Measurements from ENCODE around the gene CHRM4.

The CHRM4 gene

GRCh38 chr11:46370253-46370652 is 21.3 kb downstream of the CHRM4 start:
- H3K27ac ChIP-seq (replicated peaks): no peak overlapping the region
- no peak for DNase-seq (ENCODE audit: low read depth in 1 of 2, low spot score in 1 of 2)

GRCh38 chr11:46369458-46370152 is 22.0 kb downstream of the CHRM4 start:
- Histone ChIP-seq H3K27me3 (ENCODE audit: insufficient read depth, poor library complexity, severe bottlenecking) (no peaks in the 10 kb centered on the region), H3K27ac (replicated peaks) (no peak overlapping the region), H3K4me3 (replicated peaks; ENCODE audit: insufficient read depth, low read length) (no peak overlapping the region)
- DNase-seq (ENCODE audit: low read depth in 1 of 2, low spot score in 1 of 2): peak in 1 of 2 experiments; percentile 47
- TF ChIP-seq CTCF (IDR thresholded peaks at IDR 0.05; ENCODE audit: insufficient read depth, low read length) (peak; percentile 95), POLR2AphosphoS5 (IDR thresholded peaks at IDR 0.05; ENCODE audit: low read depth) (no peak; the same call in 1 of the 2 replicates)

More at GRCh38 chr11:46370253-46370652, 21.3 kb downstream of the CHRM4 start:
- no peaks in the 10 kb centered on the region for H3K27me3 ChIP-seq (ENCODE audit: insufficient read depth, poor library complexity, severe bottlenecking)
- TF ChIP-seq CTCF (IDR thresholded peaks at IDR 0.05; ENCODE audit: insufficient read depth, low read length) (no peak), SPI1 (IDR thresholded peaks at IDR 0.05; ENCODE audit: borderline replicate concordance, low read depth) (no peak), GABPA (IDR thresholded peaks at IDR 0.05; ENCODE audit: low read depth) (no peak), REST (IDR thresholded peaks at IDR 0.05; ENCODE audit: insufficient replicate concordance, low read depth) (no peak), POLR2AphosphoS5 (IDR thresholded peaks at IDR 0.05; ENCODE audit: low read depth) (no peak)
- no peak overlapping the region for H3K4me3 ChIP-seq (replicated peaks; ENCODE audit: insufficient read depth, low read length)

- DNase-seq (ENCODE audit: low read depth in 1 of 2, low spot score in 1 of 2): no peak
- H3K27ac ChIP-seq (replicated peaks): no peak overlapping the region
- H3K4me3 ChIP-seq (replicated peaks; ENCODE audit: insufficient read depth, low read length): no peak overlapping the region
- TF ChIP-seq GABPA (IDR thresholded peaks at IDR 0.05; ENCODE audit: low read depth): no peak
- no peak for TF ChIP-seq POLR2AphosphoS5 (IDR thresholded peaks at IDR 0.05; ENCODE audit: low read depth)
- TF ChIP-seq REST (IDR thresholded peaks at IDR 0.05; ENCODE audit: insufficient replicate concordance, low read depth): no peak
- no peak for TF ChIP-seq SPI1 (IDR thresholded peaks at IDR 0.05; ENCODE audit: borderline replicate concordance, low read depth)
- no peak for TF ChIP-seq CTCF (IDR thresholded peaks at IDR 0.05; ENCODE audit: insufficient read depth, low read length)
- H3K27me3 ChIP-seq (ENCODE audit: insufficient read depth, poor library complexity, severe bottlenecking): no peaks in the 10 kb centered on the region
Observed at GRCh38 chr11:46367916-46368267, 23.7 kb downstream of the CHRM4 start.
